HT-29 (cell line): ENCODE data around the gene DPPA4. TPM values are rescaled to one million over a fixed set of nuclear protein-coding genes. Genes with fewer than 3 reads are reported as not detected.
A peak's percentile ranks its signal among the peaks of the same experiment; 100 is the strongest.
"Not testable (repeated sequence)": the region's sequence is repeated elsewhere in the genome, so short reads cannot be mapped to it uniquely, and the experiment has no call there.

Experiments
- DNase-seq: peaks from one replicate; pipeline ENCODE4 v3.0.0-alpha.2; 2015; ENCODE audit warnings: low spot score
- total RNA-seq: library from RNA; depleted of rRNA; stranded (reverse); fragments of >200 nt; shearing (Covaris generic); gene quantifications from 2 replicates; pipeline ENCODE4 v1.2.3, GENCODE V29; 2014; rRNA removed

Gene DPPA4
- not detected in 2 replicates for total RNA-seq

- no peak for DNase-seq
Measured at GRCh38 chr3:109337393-109337792, at the start of gene DPPA4. TSS of gene DPPA4 (minus strand) at chr3:109337546. CDS start at chr3:109337517, 29 bp downstream.

- DNase-seq, result no peak
Measured at GRCh38 chr3:109385442-109386318, 48.3 kb upstream of the DPPA4 start.

GRCh38 chr3:109384164-109384563 lies 46.8 kb upstream of the DPPA4 start:
- DNase-seq, result no peak

GRCh38 chr3:109382588-109382987 lies 45.2 kb upstream of the DPPA4 start:
- DNase-seq, result no peak

- no peak for DNase-seq
Measured at GRCh38 chr3:109375975-109376374, 38.6 kb upstream of the DPPA4 start.

GRCh38 chr3:109374434-109374833 lies 37.1 kb upstream of the DPPA4 start:
- not testable (repeated sequence) for DNase-seq

- no peak for DNase-seq
Measured at GRCh38 chr3:109373933-109374332, 36.6 kb upstream of the DPPA4 start.

GRCh38 chr3:109372639-109373038 lies 35.3 kb upstream of the DPPA4 start:
- DNase-seq, result no peak

- DNase-seq, result peak; percentile 38
Measured at GRCh38 chr3:109369510-109369909, 32.2 kb upstream of the DPPA4 start.

GRCh38 chr3:109364088-109364487 lies 26.7 kb upstream of the DPPA4 start:
- DNase-seq, result no peak

- no peak for DNase-seq
Measured at GRCh38 chr3:109363634-109364033, 26.3 kb upstream of the DPPA4 start.

GRCh38 chr3:109362823-109363222 lies 25.5 kb upstream of the DPPA4 start:
- no peak for DNase-seq

GRCh38 chr3:109358809-109359208 lies 21.5 kb upstream of the DPPA4 start:
- DNase-seq, result not testable (repeated sequence)

GRCh38 chr3:109356442-109357155 lies 19.3 kb upstream of the DPPA4 start:
- no peak for DNase-seq

- DNase-seq, result no peak
Measured at GRCh38 chr3:109355625-109356441, 18.5 kb upstream of the DPPA4 start.

GRCh38 chr3:109353057-109353456 lies 15.7 kb upstream of the DPPA4 start:
- DNase-seq, result no peak

- DNase-seq, result no peak
Measured at GRCh38 chr3:109351231-109351630, 13.9 kb upstream of the DPPA4 start.

GRCh38 chr3:109346770-109347295 lies 9.5 kb upstream of the DPPA4 start:
- DNase-seq, result no peak

GRCh38 chr3:109346099-109346498 lies 8.8 kb upstream of the DPPA4 start:
- DNase-seq, result no peak

- DNase-seq, result no peak
Measured at GRCh38 chr3:109339714-109340648, 2.6 kb upstream of the DPPA4 start.
